WTC11 (cell line): ENCODE data around the gene ANKRD62.

Experiments
- ATF3 ChIP-seq: sonication (generic); formaldehyde crosslinking; conservative IDR thresholded peaks from 2 replicates; pipeline ENCODE4 v1.8.1; 2022; ENCODE audit warnings: mild to moderate bottlenecking, missing genetic modification reagents
- NR3C1 ChIP-seq: sonication (generic); formaldehyde crosslinking; conservative IDR thresholded peaks from 2 replicates; pipeline ENCODE4 v1.8.1; 2023; ENCODE audit warnings: low read depth, mild to moderate bottlenecking, missing genetic modification reagents
- USF2 ChIP-seq: sonication (generic); formaldehyde crosslinking; IDR thresholded peaks from 2 replicates; pipeline ENCODE4 v1.8.1; 2023; ENCODE audit warnings: mild to moderate bottlenecking, missing genetic modification reagents, moderate library complexity
- TF ChIP-seq, protein P1 (sequence below): fragments of 200-600 bp; IDR thresholded peaks from 2 replicates; pipeline ENCODE4 v1.8.0; 2022; ENCODE audit warnings: antibody characterized with exemption

DNA sequence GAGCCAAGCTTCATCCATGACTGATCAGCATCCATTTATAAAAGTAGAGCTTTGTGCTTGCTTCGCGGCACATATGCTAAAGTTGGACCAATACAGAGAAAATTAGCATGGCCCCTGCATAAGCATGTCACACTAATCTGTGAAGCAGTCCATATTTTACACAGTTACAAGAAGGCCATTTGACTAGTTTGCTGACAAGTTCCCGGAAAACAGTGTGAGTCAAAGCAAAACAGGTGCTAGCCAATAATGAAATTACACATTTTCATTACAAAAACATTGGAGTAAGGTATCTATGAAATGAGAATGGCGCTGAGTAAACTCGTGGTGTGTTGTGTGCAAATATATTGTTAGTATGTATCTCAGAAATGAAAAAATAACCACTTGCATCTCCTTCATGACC, 4.7 kb downstream of the ANKRD62 start:
- TF ChIP-seq, protein P1, sequence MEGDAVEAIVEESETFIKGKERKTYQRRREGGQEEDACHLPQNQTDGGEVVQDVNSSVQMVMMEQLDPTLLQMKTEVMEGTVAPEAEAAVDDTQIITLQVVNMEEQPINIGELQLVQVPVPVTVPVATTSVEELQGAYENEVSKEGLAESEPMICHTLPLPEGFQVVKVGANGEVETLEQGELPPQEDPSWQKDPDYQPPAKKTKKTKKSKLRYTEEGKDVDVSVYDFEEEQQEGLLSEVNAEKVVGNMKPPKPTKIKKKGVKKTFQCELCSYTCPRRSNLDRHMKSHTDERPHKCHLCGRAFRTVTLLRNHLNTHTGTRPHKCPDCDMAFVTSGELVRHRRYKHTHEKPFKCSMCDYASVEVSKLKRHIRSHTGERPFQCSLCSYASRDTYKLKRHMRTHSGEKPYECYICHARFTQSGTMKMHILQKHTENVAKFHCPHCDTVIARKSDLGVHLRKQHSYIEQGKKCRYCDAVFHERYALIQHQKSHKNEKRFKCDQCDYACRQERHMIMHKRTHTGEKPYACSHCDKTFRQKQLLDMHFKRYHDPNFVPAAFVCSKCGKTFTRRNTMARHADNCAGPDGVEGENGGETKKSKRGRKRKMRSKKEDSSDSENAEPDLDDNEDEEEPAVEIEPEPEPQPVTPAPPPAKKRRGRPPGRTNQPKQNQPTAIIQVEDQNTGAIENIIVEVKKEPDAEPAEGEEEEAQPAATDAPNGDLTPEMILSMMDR, result no peak
- TF ChIP-seq ATF3, result no peak
- no peak for TF ChIP-seq USF2 (CRISPR knock-in tag)
- no peak for TF ChIP-seq NR3C1 (CRISPR knock-in tag)
